Measurements from ENCODE around the gene PATJ.
"Not testable (repeated sequence)": the region's sequence is repeated elsewhere in the genome, so short reads cannot be mapped to it uniquely, and the experiment has no call there.

Gene PATJ

GRCh38 chr1:61741711-61742619 is at the start of gene PATJ:
Gene PATJ (plus strand): TSS chr1:61742480. CDS start chr1:61762893, 20,413 bp downstream.
- no peak for DNase-seq

- DNase-seq = no peak
Observed at GRCh38 chr1:61699911-61700851, 42.1 kb upstream of the PATJ start.

GRCh38 chr1:61708953-61709907 is 33.0 kb upstream of the PATJ start:
- no peak for DNase-seq

GRCh38 chr1:61709908-61710289 is 32.4 kb upstream of the PATJ start:
- DNase-seq = no peak

GRCh38 chr1:61711257-61711656 is 31.0 kb upstream of the PATJ start:
- DNase-seq = not testable (repeated sequence)

GRCh38 chr1:61711969-61712368 is 30.3 kb upstream of the PATJ start:
- DNase-seq = no peak

- not testable (repeated sequence) for DNase-seq
Observed at GRCh38 chr1:61718996-61719663, 23.1 kb upstream of the PATJ start.

- no peak for DNase-seq
Observed at GRCh38 chr1:61724506-61724812, 17.8 kb upstream of the PATJ start.

GRCh38 chr1:61724813-61725694 is 17.2 kb upstream of the PATJ start, which contains the start of gene TM2D1:
Gene TM2D1 (minus strand): TSS chr1:61725141. CDS start chr1:61725120, 21 bp downstream.
- DNase-seq = peak; percentile 85

- no peak for DNase-seq
Observed at GRCh38 chr1:61727544-61727943, 14.7 kb upstream of the PATJ start.

- DNase-seq = not testable (repeated sequence)
Observed at GRCh38 chr1:61730679-61731078, 11.6 kb upstream of the PATJ start.

- no peak for DNase-seq
Observed at GRCh38 chr1:61732726-61733125, 9.6 kb upstream of the PATJ start.

GRCh38 chr1:61740751-61741700 is 1.3 kb upstream of the PATJ start:
- no peak for DNase-seq

- no peak for DNase-seq
Observed at GRCh38 chr1:61742620-61743430, 545 bp downstream of the PATJ start.

GRCh38 chr1:61743431-61743705 is 1.1 kb downstream of the PATJ start:
- DNase-seq = no peak

- no peak for DNase-seq
Observed at GRCh38 chr1:61743716-61744580, 1.7 kb downstream of the PATJ start.

- DNase-seq = no peak
Observed at GRCh38 chr1:61746813-61747212, 4.5 kb downstream of the PATJ start.

GRCh38 chr1:61748566-61748965 is 6.3 kb downstream of the PATJ start:
- DNase-seq = no peak

Data from NCI-H446 treated with DMSO at 0.1 percent for 48 hours (cell line).